ENCODE results near the gene CCSER1.
"Not testable (repeated sequence)": the region's sequence is repeated elsewhere in the genome, so short reads cannot be mapped to it uniquely, and the experiment has no call there.

Gene CCSER1

GRCh38 chr4:91448668-91449330 is 1321.6 kb downstream of the CCSER1 start:
- DNase-seq: no peak

DNA sequence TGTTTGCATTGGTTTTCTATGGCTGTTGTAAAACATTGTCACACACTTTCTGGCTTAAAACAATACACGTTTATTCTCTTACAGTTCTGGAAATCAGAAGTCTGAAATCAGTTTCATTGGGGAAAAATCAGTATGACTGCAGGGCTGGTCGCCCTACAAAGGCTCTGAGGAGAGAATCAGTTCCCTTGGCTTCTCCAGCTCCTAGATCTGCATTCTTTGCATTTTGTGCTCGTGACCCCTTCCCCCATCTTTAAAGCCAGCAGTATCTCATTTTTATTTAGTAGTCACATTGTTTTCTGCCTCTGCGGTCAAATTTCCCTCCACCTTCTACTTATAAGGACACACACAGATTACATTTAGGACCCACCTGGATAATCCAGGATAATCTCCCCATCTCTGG is 1326.9 kb downstream of the CCSER1 start:
- DNase-seq: no peak

- not testable (repeated sequence) for DNase-seq
These were observed 1335.4 kb downstream of the CCSER1 start for GRCh38 chr4:91462566-91462965.

DNA sequence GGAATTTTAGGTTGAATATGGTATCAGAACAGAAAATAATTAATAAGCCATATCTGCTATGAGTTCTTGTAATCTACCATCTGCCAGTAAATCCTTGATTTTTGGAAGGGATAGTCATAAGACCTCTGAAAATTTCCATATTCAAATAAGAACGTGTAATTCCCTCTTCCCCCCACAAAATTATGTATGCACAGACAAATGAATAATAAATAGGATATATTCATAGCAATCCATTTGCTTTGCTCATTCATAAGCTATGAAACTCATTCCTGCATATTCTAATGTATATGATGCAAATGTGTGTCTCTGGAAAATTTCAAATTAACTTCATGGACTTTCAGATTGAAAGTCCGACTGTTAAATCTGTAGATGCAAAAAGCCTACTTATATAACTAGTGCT is 1343.5 kb downstream of the CCSER1 start:
- no peak for DNase-seq

GRCh38 chr4:91471280-91471679 is 1344.1 kb downstream of the CCSER1 start:
- no peak for DNase-seq

DNA sequence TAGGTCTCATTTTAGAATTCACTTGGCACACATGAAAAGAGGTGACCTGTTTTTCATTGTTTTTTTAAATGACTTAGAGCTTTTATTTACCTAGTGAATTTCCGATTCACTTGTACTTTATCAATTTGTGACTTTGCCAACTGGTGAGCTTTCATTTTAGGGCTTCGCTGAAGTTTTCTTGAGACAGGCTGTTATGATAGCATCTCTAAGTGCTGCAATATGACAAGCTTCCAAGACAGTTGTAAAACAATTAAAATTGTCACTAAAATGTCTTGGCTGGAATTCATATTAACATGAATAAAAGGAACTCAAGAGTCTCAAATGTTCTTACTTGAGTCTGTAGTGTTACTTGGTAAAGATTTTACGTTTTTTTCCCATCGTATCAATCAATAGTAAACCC is 1344.9 kb downstream of the CCSER1 start:
- DNase-seq: no peak

DNA sequence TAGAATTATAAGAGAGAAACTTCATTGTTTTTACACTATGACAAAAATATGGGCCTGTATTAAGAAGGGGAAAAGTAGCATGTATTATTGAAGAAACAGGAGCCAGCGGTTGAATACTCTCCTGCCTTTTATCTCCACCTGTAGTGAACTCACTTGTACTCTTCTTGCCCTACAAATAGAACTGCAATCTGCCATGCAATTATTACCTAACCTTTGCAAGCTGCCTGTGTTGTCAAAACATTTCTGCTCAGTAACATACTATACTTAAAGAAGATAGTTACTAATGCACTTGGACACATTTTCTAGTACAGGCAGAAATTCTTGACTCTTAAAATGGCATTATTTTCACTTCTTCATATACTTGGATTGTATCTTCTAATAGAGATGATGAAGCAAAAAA is 1358.2 kb downstream of the CCSER1 start:
- no peak for DNase-seq

DNA sequence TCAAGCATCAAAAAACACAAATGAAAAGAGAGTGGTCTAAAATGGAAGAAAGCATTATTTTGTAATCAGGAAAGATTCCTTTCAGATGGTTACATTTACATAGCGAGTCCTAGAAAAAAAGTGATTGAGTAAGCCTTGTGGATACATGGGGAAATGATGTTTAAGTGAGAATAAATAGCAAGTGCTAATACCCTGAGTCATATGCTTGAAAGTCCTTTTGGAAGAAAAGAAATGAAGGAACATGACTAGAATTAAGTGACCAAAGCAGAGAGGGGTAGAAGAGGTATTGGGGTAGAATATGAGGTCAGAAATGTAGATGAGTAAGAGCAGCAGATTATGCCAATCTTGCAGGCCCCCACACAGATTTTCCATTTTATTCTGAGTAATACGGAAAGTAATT is 1361.8 kb downstream of the CCSER1 start:
- no peak for DNase-seq

- no peak for DNase-seq
These were observed 1370.7 kb downstream of the CCSER1 start for GRCh38 chr4:91497892-91498291.

- DNase-seq: no peak
These were observed 1375.2 kb downstream of the CCSER1 start for GRCh38 chr4:91502365-91502764.

DNA sequence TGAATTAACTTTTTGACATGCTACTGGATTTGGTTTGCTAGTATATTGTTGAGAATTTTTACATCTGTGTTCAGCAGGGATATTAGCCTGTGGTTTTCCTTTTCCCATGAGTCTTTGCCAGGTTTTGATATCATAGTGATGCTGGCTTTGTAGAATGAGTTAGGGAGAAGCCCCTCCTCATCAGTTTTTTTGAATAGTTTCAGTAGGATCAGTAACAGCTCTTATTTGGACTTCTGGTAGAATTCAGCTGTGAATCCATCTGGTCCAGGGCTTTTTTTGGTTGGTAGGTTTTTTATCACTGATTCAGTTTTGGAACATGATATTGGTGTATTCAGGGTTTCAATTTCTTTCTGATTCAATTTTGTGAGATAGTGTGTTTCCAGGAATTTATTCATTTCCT is 1386.1 kb downstream of the CCSER1 start:
- DNase-seq: no peak

DNA sequence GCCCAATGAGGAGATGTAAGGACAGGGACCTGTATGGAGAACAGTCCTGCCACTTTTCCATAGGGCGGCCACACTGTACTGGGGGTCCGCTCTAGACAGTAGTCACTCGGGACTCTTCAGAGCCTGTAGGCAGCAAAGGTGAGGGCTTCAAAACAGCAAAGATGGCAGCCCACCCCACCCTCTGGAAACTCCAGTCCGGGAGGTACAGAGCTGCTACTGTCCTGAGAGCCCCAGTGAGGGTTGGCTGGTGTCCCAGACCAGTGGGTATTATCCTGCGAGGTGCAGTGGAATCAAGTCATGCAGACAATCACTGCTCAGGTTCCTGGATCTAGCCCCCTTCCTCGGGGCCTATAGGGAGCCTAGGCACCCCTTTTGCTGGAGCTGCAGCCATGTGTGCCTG is 1392.0 kb downstream of the CCSER1 start:
- no peak for DNase-seq

DNA sequence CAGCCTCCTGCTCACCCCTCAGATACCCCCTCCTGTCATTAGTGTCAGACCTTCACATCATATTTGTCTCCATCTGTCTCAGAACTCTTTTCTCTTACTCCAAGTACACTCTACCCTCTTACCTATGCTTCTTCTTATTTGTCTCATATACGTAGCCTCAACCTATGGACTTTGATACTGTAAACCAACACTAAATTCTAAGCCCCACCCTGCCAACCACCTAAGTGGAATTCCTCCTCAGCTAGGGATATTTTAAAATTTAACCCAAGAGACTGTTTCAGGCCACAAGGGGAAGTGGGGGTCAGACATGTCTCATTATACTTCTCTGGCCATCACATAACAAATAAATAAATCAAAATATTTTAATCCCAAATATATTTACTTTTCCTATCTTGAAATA is 1398.4 kb downstream of the CCSER1 start:
- no peak for DNase-seq

DNA sequence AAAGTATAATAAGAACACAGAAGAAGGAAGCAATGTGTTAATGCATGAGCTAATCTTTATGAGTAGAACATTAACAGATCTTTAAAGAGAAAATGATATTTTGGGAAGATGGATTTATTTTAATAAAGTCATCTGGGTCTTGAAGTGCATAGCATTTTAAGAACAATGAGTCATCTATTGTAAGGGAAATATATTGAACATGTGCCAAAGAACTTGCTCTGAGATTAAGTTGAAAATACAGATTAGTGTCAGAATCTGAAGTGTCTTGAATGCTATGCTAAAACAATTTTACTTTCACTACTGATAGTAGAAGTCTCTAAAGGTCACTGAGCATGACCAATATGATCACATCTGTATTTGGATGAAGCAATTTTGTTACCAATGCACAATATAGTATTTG is 1399.9 kb downstream of the CCSER1 start:
- DNase-seq: no peak

DNA sequence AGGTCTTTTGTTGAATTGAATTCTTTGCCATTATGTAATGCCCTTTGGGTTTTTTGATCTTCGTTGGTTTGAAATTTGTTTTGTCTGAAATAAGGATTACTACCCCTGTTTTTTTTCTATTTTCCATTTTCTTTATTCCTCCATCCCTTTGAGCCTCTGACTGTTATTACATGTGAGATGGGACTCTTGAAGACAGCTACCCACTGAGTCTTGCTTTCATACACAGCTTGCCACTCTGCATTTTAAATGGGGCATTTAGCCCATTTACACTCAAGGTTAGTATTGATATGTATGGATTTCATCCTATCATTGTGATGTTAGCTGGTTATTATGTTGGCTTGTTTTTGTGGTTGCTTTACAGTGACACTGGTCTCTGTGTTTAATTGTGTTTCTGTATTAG is 1440.4 kb downstream of the CCSER1 start:
- no peak for DNase-seq

DNA sequence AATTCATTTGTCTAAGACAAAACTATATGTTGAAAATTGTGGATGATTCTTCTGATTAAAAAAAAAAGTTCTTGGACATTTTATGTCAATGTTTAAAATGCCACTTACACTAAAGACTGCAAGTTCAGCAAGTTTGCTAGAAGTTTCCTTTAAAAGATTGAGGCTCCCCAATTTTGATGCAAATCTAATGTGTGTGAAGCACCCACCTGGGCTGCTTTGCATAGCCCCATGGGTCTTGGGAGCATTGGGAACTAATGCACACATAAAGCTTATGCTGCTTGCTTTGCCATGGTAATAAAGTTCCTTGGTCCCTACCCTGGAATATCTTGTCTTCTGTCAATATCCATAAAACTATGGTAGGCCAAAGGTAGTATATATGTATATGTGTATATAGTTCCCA is 1450.7 kb downstream of the CCSER1 start:
- no peak for DNase-seq

DNA sequence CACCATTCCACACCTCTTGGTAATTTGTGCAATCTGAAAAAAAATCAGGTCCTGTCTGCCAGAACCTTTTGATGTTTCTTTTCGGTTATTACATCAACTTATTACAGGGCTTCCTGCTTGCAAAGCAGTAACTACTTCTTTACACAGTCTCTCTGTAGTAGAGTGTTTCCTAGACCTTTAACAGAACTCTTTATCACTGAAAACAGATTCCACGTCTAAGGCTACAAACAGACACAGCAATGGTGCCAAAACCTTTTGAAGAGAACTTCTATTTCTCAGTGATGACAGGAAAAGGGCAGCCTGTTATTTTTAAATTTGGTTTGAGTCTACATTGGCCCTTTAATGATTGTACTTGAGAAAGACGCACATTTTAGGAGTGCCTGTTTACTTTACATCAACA is 1463.1 kb downstream of the CCSER1 start:
- DNase-seq: no peak

GRCh38 chr4:91592125-91592524 is 1464.9 kb downstream of the CCSER1 start:
- DNase-seq: no peak

DNA sequence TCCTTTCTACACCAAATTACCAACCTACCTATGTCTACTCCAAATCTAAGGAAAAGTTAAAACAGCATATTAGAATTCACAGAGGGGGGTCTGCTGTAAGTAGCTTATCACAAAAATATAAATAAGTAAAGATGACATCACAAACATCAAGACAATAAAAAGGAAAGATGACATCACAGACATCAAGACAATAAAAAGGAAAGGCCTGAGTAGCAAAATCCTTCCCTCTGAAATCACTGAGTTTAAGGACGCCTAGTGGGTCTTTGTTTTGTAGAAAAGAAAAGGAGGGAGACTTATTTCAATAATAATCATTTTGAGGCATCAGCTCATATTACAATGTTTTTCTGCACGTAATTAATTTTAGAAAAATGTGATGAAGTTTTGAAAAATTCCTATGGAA is 1469.5 kb downstream of the CCSER1 start:
- DNase-seq: no peak

DNA sequence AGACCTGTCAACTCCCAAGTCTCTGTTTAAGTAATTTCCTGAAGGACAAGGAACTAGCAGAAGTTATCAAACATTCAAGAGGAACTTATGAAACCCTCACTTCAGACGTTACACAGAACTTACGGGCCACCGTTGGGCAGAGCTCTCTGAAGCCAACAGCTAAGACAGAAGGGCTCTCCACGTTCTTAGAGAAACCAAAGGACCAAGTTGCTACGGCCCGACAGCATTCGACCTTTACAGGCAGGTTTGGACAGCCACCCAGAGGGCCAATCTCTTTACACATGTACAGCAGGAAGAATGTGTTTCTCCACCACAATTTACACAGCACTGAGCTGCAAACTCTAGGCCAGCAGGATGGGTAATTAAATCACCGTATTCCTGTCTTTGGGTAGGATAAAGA is 1471.5 kb downstream of the CCSER1 start:
- no peak for DNase-seq

- DNase-seq: no peak
These were observed 1473.1 kb downstream of the CCSER1 start for GRCh38 chr4:91600301-91600700.

DNA sequence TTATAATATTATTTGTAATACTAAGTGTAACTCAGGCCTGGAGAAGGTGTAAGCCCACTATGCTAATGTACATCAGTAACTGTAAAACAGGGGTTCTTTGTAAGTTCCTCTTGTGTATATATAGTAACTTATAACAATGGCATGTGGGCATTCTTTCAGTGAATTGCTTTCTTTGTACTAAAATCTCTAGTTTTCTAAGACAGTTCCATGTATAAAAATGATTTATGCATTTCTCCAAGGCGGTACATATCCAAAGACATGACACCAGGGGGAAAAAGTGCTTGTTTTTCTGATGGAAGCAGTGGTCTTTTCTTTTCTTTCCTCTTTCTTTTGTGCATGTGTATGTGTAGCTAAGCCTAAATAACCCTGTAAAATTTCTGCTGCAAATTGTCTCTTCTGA is 1474.2 kb downstream of the CCSER1 start:
- no peak for DNase-seq

GRCh38 chr4:91611782-91612181 is 1484.6 kb downstream of the CCSER1 start:
- DNase-seq: no peak

DNA sequence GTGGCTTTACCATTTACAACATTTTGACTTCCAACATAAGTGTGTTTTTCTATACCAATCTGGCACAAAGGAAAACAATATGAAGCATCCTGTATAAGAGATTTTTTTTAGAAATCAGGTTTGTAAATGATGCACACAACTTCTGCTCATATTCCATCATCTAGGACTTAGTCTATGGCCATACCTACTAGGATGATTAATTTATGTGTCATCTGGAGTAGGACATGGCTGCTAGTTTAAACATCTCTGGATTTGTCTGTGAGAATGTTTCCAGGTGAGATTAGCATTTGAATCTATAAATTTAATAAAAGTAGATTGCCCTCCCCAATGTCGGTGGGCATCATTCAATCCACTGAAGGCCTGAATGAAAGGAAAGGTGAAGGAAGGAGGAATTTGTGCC is 1493.8 kb downstream of the CCSER1 start:
- no peak for DNase-seq

- no peak for DNase-seq
These were observed 1494.3 kb downstream of the CCSER1 start for GRCh38 chr4:91621446-91621845.

All from activated CD4-positive, CD25-positive, alpha-beta regulatory T cell treated with anti-CD3 and anti-CD28 coated beads, Interleukin-2, amount 50 U/mL, for 72 hours (primary cell).